GM12801 (cell line): ENCODE measurements around the gene PTPRD.

Source experiments
- TF ChIP-seq, protein P1 (sequence below): IDR thresholded peaks from one replicate; pipeline ENCODE4 v1.5.1; 2011; ENCODE audit warnings: control low read depth; ENCODE audit not compliant: insufficient read length; ENCODE audit errors: extremely low read depth

The PTPRD gene

DNA sequence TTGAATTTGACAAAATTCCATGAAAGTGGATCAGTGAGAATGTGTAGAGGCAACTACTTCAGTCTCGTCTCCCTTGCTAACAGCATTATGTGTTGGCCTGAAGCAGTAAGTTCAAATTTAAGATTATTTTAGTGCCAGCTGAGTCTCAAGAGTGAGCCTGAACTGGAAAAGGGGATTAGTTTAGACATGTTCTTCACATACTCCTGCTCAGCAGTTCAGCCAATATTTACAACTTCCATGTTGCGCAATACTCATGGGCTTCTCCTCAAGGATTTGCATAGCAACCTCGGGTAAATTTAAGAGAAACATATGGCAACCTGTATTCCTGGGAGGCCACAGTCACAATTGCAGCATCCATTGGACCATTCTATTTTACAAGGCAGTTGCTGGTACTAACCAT, 553.8 kb downstream of the PTPRD start:
- TF ChIP-seq, protein P1, sequence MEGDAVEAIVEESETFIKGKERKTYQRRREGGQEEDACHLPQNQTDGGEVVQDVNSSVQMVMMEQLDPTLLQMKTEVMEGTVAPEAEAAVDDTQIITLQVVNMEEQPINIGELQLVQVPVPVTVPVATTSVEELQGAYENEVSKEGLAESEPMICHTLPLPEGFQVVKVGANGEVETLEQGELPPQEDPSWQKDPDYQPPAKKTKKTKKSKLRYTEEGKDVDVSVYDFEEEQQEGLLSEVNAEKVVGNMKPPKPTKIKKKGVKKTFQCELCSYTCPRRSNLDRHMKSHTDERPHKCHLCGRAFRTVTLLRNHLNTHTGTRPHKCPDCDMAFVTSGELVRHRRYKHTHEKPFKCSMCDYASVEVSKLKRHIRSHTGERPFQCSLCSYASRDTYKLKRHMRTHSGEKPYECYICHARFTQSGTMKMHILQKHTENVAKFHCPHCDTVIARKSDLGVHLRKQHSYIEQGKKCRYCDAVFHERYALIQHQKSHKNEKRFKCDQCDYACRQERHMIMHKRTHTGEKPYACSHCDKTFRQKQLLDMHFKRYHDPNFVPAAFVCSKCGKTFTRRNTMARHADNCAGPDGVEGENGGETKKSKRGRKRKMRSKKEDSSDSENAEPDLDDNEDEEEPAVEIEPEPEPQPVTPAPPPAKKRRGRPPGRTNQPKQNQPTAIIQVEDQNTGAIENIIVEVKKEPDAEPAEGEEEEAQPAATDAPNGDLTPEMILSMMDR, result no peak

DNA sequence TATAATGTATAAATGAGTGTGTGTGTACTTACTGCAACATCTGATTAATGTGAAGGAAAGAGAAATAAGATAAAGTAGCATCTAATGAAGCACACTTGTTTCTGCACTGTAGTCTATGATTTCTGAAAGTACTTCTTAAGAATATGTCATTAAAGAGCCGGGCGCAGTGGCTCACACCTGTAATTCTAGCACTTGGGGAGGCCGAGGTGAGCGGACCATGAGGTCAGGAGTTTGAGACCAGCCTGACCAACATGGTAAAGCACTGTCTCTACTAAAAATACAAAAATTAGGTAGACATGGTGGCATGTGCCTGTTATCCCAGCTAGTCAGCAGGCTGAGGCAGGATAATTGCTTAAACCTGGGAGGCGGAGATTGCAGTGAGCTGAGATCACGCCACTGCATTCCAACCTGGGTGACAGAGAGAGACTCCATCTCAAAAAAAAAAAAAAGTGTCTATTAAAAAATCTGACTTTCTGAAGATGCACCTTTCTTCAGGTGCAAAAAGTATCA, 556.9 kb downstream of the PTPRD start:
- TF ChIP-seq, protein P1, result no peak

DNA sequence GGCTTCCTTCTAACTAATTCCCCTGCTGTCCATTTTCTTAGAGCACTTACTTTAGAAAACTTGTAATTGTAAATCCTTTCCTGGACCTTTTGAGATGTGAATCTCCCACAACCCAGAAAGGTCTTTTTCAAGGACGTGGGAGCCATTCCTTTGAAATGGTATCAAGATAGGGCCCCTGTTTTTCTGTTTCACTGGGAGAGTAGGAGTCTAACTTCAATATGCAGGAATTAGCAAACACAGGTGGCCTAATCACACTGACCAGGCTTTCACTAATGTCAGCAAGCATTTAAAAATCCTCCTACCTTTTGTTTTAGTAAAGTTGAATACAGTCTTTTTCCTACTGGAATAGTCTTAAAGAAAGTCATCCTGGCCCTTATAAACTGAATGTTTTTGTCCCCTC, 558.3 kb downstream of the PTPRD start:
- TF ChIP-seq, protein P1, result no peak

DNA sequence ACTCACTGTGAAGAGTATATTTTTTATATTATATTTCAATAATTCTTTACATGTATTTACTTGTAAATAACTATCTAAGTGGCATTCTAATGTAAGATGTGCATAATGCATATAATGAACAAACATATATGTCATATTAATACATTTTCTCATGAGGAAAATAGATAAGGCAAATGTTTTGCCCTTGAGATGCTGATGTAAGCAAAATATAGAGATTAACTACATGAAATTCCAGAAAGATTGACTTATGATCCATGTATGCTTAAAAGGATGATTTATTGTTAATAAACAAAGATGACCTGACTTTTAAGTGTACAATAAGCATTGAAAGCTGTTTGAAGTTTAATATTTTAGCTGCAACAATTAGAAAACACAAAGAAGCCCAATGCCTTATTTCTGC, 559.9 kb downstream of the PTPRD start:
- TF ChIP-seq, protein P1, result no peak

DNA sequence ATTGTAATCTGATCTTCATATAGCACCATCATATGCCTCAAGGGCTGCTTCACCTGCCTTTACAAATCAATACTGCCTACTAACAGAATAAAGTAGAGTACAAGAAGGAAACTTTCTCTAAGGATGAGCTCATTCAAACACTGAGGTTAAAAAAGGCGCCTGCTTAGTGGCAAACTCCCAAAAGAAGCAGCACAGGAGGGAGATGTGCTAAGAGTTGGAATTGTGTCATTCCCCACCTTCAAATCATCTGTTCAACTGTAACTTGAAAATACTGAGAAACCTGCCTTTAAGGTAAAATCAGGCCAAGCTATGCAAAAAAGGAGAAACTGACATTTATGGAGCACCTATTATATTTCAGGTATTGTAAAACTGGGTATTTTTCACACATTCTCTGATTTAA, 560.6 kb downstream of the PTPRD start:
- TF ChIP-seq, protein P1, result no peak

DNA sequence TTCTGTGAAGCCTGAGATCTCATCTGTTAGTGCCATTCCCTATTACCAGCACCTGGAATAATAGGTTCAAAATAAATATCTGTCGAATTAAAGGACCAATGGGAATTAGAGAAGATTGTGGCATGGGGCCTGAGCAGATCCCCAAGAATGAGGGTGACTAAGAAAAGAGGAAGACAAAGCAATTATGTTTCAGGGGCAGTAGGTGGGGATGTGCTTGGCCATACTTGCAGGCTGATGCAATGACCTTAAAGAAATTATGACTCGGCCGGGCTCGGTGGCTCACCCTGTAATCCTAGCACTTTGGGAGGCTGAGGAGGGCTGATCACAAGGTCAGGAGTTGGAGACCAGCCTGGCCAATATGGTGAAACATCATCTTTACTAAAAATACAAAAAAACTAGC, 562.8 kb downstream of the PTPRD start:
- TF ChIP-seq, protein P1, result no peak

DNA sequence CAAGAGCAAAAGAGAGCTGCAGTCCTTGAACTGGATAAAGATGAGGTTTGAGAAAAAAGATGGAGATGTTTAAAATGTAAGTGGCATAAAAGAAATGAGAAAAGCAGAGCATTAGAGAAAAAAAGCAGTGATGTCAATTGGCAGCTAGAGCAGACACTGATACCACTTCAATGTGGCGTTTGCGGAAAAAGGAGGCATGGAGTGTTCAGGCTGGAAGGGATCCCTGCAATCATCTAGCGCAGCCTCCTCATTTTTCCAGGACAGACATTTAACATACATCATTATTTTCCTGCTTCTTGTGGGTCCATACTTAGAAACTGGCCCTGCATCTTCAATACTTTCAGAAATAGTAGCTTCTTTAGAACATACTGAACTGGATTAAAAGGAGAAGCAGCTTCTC, 563.8 kb downstream of the PTPRD start:
- TF ChIP-seq, protein P1, result no peak

DNA sequence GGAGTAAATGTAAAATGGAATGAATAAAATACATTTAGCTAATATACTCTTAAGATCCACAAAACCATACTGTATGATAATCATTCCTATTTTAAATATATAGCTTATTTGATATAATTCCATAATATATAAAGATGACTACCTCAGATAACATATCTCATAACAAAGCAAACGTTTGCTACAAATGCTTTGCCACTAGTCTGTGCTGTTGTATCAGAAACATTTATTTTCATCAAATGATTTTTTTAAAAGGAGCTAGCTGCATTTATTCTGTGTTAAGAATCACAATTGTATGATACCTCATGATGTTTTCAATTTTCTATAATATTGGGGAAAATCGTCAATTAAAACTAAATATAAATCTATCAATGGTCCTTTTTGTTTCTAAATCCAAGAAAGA, 567.2 kb downstream of the PTPRD start:
- TF ChIP-seq, protein P1, result no peak
